Caco-2 (cell line): Measurements from ENCODE around the gene RBM20. TPM values are rescaled to one million over a fixed set of nuclear protein-coding genes. Genes with fewer than 3 reads are reported as not detected.

Experiments used
- BruUV-seq: library from RNA; stranded (reverse); fragments of 400-500 nt; replicated peaks from 2 replicates; lab custom pipeline; 2021; lab: Mats Ljungman, UMichigan
- CTCF ChIA-PET: fragments of 300-600 bp; sonication (Branson Sonifier 250); formaldehyde crosslinking; loops from one replicate; lab custom pipeline; 2022; ENCODE audit warnings: antibody characterized with exemption; lab: Charles Lee
- POLR2A ChIA-PET: fragments of 300-600 bp; sonication (Branson Sonifier 250); formaldehyde crosslinking; loops from one replicate; lab custom pipeline; 2022; ENCODE audit warnings: antibody characterized with exemption; lab: Charles Lee
- DNase-seq, 2 experiments: peaks; one replicate each; pipeline versions ENCODE4 v3.0.0 to v3.0.0-alpha.2; 2020 to 2022
- H3K27me3 ChIP-seq: replicated peaks from 2 replicates; pipeline ENCODE4 v1.6.0; 2011; ENCODE audit warnings: low read length; ENCODE audit not compliant: control insufficient read depth, insufficient read depth
- H3K36me3 ChIP-seq: 2 replicates; pipeline ENCODE4 v1.5.1; 2011; ENCODE audit warnings: low read length; ENCODE audit not compliant: control insufficient read depth, insufficient read depth
- H3K4me1 ChIP-seq: fragments of 250-450 bp; sonication (Bioruptor Pico); 2 replicates; pipeline ENCODE4 v1.5.1; 2020; ENCODE audit warnings: mild to moderate bottlenecking
- H3K4me3 ChIP-seq: 2 replicates; pipeline ENCODE4 v1.5.1; 2011; ENCODE audit warnings: low read depth, mild to moderate bottlenecking, control low read depth, low read length
- H3K9me3 ChIP-seq: fragments of 250-450 bp; sonication (Bioruptor Pico); 2 replicates; pipeline ENCODE4 v1.5.1; 2020; ENCODE audit warnings: mild to moderate bottlenecking, moderate library complexity
- H3K27ac Mint-ChIP-seq: one replicate; pipeline ENCODE4 v1.8.0; 2022; ENCODE audit warnings: mixed read lengths; ENCODE audit not compliant: unreplicated experiment
- H3K27me3 Mint-ChIP-seq: one replicate; pipeline ENCODE4 v1.8.0; 2022; ENCODE audit warnings: mixed read lengths; ENCODE audit not compliant: insufficient read depth, unreplicated experiment
- H3K36me3 Mint-ChIP-seq: one replicate; pipeline ENCODE4 v1.8.0; 2022; ENCODE audit warnings: mild to moderate bottlenecking, mixed read lengths; ENCODE audit not compliant: insufficient read depth, unreplicated experiment
- H3K4me1 Mint-ChIP-seq: one replicate; pipeline ENCODE4 v1.8.0; 2022; ENCODE audit warnings: low read depth, mixed read lengths; ENCODE audit not compliant: unreplicated experiment
- H3K4me3 Mint-ChIP-seq: one replicate; pipeline ENCODE4 v1.8.0; 2022; ENCODE audit warnings: mild to moderate bottlenecking, moderate library complexity, mixed read lengths; ENCODE audit not compliant: unreplicated experiment
- H3K9me3 Mint-ChIP-seq: one replicate; pipeline ENCODE4 v1.8.0; 2022; ENCODE audit warnings: mixed read lengths; ENCODE audit not compliant: unreplicated experiment
- intact Hi-C: fragments of 100-400 bp; cut with micrococcal nuclease; formaldehyde crosslinking; loops from one replicate; pipeline ENCODE4 v1.10.0; 2022; ENCODE audit not compliant: unreplicated experiment
- total RNA-seq: library from RNA; stranded (reverse); gene quantifications from 2 replicates; pipeline ENCODE4 v1.2.3, GENCODE V29; 2022
- TF ChIP-seq, protein P1 (sequence below), 2 experiments: fragments of 200-600 bp in 1 of 2; IDR thresholded peaks; 1 replicate in 1 of 2; 2 replicates in 1 of 2; pipeline versions ENCODE4 v1.5.1 to v1.8.0; 2011 to 2022; ENCODE audit warnings: antibody characterized with exemption in 1 of 2, control low read depth in 1 of 2, inconsistent platforms in 1 of 2, low read depth in 1 of 2, low read length in 1 of 2, mild to moderate bottlenecking in 1 of 2, moderate library complexity in 1 of 2; ENCODE audit not compliant: insufficient read depth in 1 of 2, severe bottlenecking in 1 of 2, unreplicated experiment in 1 of 2

Gene RBM20
- total RNA-seq, 1 experiment from 2014 or later: 0.36 TPM

DNA sequence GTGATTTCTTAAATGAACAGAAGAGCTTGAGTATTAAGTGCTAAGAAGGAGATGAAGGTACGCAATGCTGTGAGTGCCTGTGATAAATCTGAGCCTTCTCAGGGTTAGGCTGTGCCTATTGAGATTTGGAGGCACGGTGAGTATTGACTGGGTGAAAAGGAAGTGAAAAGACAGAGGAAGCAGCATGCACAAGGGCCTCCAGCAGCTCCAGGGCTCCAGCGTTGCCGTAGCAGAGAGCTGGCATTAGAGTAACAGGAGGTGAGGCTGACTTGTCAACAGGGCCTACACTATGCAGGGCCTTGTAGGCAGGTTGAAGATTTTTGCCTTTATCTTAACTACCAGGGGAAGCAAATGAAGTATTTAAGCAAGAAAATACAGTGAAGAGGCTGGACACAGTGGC, 173.5 kb downstream of the RBM20 start:
- peaks cover 20% of the 10 kb centered on the region for H3K4me1 Mint-ChIP-seq
- no peak for DNase-seq
- no peak overlapping the region for H3K4me3 Mint-ChIP-seq
- H3K27me3 Mint-ChIP-seq: no peaks in the 10 kb centered on the region
- intact Hi-C loops: loop anchor here (5.0 kb wide), 1 partner anchor 40 kb away; no protein-coding TSS in a partner anchor
- H3K4me1 ChIP-seq: 0 out of 2 replicates have a peak, but pooled peaks cover 3% of the 10 kb centered on the region
- H3K27me3 ChIP-seq: no peaks in the 10 kb centered on the region
- no peaks in the 10 kb centered on the region for H3K9me3 Mint-ChIP-seq
- no peak overlapping the region for H3K27ac Mint-ChIP-seq
- no peaks in the 10 kb centered on the region for H3K36me3 ChIP-seq
- POLR2A ChIA-PET: no interaction called here
- no peak overlapping the region for H3K4me3 ChIP-seq
- H3K9me3 ChIP-seq: no peaks in the 10 kb centered on the region
- no TSS peak for BruUV-seq
- H3K36me3 Mint-ChIP-seq: no peaks in the 10 kb centered on the region
- TF ChIP-seq, protein P1, sequence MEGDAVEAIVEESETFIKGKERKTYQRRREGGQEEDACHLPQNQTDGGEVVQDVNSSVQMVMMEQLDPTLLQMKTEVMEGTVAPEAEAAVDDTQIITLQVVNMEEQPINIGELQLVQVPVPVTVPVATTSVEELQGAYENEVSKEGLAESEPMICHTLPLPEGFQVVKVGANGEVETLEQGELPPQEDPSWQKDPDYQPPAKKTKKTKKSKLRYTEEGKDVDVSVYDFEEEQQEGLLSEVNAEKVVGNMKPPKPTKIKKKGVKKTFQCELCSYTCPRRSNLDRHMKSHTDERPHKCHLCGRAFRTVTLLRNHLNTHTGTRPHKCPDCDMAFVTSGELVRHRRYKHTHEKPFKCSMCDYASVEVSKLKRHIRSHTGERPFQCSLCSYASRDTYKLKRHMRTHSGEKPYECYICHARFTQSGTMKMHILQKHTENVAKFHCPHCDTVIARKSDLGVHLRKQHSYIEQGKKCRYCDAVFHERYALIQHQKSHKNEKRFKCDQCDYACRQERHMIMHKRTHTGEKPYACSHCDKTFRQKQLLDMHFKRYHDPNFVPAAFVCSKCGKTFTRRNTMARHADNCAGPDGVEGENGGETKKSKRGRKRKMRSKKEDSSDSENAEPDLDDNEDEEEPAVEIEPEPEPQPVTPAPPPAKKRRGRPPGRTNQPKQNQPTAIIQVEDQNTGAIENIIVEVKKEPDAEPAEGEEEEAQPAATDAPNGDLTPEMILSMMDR (IDR thresholded peaks at IDR 0.05; ENCODE audit: insufficient read depth in 1 of 2, low read depth in 1 of 2, low read length in 1 of 2, severe bottlenecking in 1 of 2, unreplicated experiment in 1 of 2): no peak
- CTCF ChIA-PET: interaction anchor here (0.6 kb wide), 1 partner anchor 10 kb away, joined by 3 read pairs; no protein-coding TSS in a partner anchor

DNA sequence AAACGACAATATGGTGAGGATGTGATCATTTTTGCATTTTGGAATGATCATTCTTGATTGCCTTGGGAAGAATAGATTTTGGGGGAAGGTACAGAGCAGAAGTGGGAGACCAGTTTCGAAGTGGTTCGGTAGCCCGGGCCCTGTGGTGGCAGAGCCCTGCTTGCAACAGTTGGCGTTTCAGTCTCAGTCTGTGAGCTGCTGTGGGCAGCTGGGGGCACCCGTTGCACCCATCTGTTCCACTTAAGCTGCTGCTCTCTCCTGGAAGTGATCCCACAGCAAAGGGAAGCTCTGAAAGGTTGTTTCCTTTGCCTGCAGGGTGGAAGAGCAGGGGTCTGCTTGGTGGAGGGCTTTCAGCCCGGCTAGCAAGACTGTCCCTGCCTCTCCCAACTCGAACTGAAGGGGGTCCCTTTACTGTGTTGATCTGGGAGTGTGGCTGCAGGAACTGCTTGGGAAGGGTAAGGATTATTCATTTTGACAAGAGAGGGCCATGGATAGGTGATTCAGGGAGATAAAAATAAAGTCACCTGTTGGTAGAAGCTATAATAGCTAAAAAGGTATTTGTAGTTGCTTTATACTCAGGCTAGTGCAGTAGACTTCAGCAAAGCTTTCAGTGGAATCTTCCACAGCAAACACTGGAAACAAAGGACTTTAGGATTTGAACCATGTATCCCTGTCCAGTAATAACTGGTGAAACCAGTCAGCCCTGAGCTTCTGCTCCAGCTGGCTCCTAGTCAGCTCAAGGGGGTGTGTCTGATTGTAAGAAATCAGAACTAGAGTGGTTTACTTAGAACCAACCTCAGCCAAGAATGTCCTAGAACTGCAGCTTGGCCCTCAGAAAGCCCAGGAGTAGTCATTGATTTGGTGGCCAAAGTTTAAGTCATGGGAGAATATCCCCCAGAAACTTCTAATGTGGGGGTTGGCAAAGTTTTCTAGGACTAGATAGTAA, 174.4 kb downstream of the RBM20 start:
- CTCF ChIA-PET: interaction anchor here (0.6 to 1.4 kb wide), 4 partner anchors 14 to 72 kb away, joined by 3 to 7 read pairs (median 4); no protein-coding TSS in a partner anchor
- TF ChIP-seq, protein P1 (IDR thresholded peaks at IDR 0.05; ENCODE audit: insufficient read depth in 1 of 2, low read depth in 1 of 2, low read length in 1 of 2, severe bottlenecking in 1 of 2, unreplicated experiment in 1 of 2): no peak
- peak overlapping the region; percentile 37 for H3K4me3 Mint-ChIP-seq

DNA sequence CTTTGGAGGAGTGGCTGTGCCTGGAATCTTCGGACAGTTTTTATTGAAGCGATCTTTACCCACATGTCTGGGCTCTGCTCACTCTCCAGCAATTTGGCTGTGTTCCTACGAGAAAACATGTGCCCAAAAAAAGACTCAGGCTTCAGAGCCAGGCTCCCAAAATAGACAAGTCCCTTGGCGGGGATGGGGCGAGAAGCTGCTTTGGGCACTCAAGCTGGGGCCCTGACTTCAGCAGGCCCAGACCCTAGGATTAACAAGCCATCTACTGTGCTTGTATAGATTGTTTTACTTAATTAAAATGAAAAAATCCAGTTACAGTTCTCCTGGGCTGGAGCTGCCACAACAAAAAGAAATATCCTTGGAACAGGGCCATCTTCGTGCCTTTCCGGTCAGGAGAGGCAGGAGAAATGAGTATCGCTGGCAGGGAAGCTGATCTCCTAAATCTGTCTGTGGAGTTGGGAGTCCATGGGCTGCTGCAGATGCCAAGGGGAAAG, 176.2 kb downstream of the RBM20 start:
- no peak for DNase-seq
- H3K36me3 ChIP-seq: no peaks in the 10 kb centered on the region
- no TSS peak for BruUV-seq
- Mint-ChIP-seq H3K9me3 (no peaks in the 10 kb centered on the region), H3K27ac (no peak overlapping the region), H3K27me3 (no peaks in the 10 kb centered on the region), H3K4me1 (peaks cover 15% of the 10 kb centered on the region), H3K36me3 (no peaks in the 10 kb centered on the region), H3K4me3 (no peak overlapping the region)
- no peak overlapping the region for H3K4me3 ChIP-seq
- POLR2A ChIA-PET: interaction anchor here (0.5 kb wide), 1 partner anchor 878 kb away, joined by 3 read pairs; no protein-coding TSS in a partner anchor
- H3K27me3 ChIP-seq: no peaks in the 10 kb centered on the region
- intact Hi-C loops: no loop called here
- H3K4me1 ChIP-seq: 0 out of 2 replicates have a peak, but pooled peaks cover 3% of the 10 kb centered on the region
- TF ChIP-seq, protein P1 (IDR thresholded peaks at IDR 0.05; ENCODE audit: insufficient read depth in 1 of 2, low read depth in 1 of 2, low read length in 1 of 2, severe bottlenecking in 1 of 2, unreplicated experiment in 1 of 2): no peak
- CTCF ChIA-PET: no interaction called here
- no peaks in the 10 kb centered on the region for H3K9me3 ChIP-seq

More for the DNA sequence above, 174.4 kb downstream of the RBM20 start:
- no peak overlapping the region for H3K4me3 ChIP-seq
- intact Hi-C loops: loop anchor here (5.0 kb wide), 1 partner anchor 39 kb away; no protein-coding TSS in a partner anchor
- BruUV-seq: no TSS peak
- H3K36me3 ChIP-seq: no peaks in the 10 kb centered on the region
- peak in 1 of 2 experiments; percentile 48 for DNase-seq
- H3K4me1 ChIP-seq: 0 out of 2 replicates have a peak, but pooled peaks cover 3% of the 10 kb centered on the region
- H3K27me3 ChIP-seq: no peaks in the 10 kb centered on the region
- Mint-ChIP-seq H3K27me3 (no peaks in the 10 kb centered on the region), H3K4me1 (peaks cover 15% of the 10 kb centered on the region), H3K27ac (peak overlapping the region; percentile 74), H3K36me3 (no peaks in the 10 kb centered on the region), H3K9me3 (no peaks in the 10 kb centered on the region)
- POLR2A ChIA-PET: no interaction called here
- no peaks in the 10 kb centered on the region for H3K9me3 ChIP-seq
